HG02938 (cell line): ENCODE results near the gene APP.
"Not testable (repeated sequence)": the region's sequence is repeated elsewhere in the genome, so short reads cannot be mapped to it uniquely, and the experiment has no call there.

Source experiments
- ATAC-seq: cut with Tn5 transposase; IDR thresholded peaks from one replicate; pipeline ENCODE4 v1.9.1; 2021; ENCODE audit warnings: mild to moderate bottlenecking, moderate library complexity; ENCODE audit not compliant: unreplicated experiment

APP gene

GRCh38 chr21:26100573-26100972 lies 70.0 kb downstream of the APP start:
- ATAC-seq, result no peak

- ATAC-seq, result no peak
Measured at GRCh38 chr21:26099610-26100219, 70.9 kb downstream of the APP start.

- no peak for ATAC-seq
Measured at GRCh38 chr21:26098772-26099397, 71.7 kb downstream of the APP start.

GRCh38 chr21:26097475-26097874 lies 73.1 kb downstream of the APP start:
- no peak for ATAC-seq

- ATAC-seq, result no peak
Measured at GRCh38 chr21:26096494-26097371, 73.8 kb downstream of the APP start.

- no peak for ATAC-seq
Measured at GRCh38 chr21:26095131-26095530, 75.4 kb downstream of the APP start.

- no peak for ATAC-seq
Measured at GRCh38 chr21:26093122-26093521, 77.4 kb downstream of the APP start.

- no peak for ATAC-seq
Measured at GRCh38 chr21:26091480-26092018, 79.0 kb downstream of the APP start.

- ATAC-seq, result no peak
Measured at GRCh38 chr21:26089730-26090129, 80.8 kb downstream of the APP start.

GRCh38 chr21:26087223-26087918 lies 83.2 kb downstream of the APP start:
- ATAC-seq, result no peak

- ATAC-seq, result no peak
Measured at GRCh38 chr21:26085882-26086281, 84.7 kb downstream of the APP start.

- ATAC-seq, result no peak
Measured at GRCh38 chr21:26085127-26085526, 85.4 kb downstream of the APP start.

GRCh38 chr21:26082549-26082948 lies 88.0 kb downstream of the APP start:
- ATAC-seq, result no peak

- not testable (repeated sequence) for ATAC-seq
Measured at GRCh38 chr21:26081175-26081760, 89.3 kb downstream of the APP start.

- no peak for ATAC-seq
Measured at GRCh38 chr21:26080211-26080610, 90.4 kb downstream of the APP start.

- ATAC-seq, result no peak
Measured at GRCh38 chr21:26079366-26079765, 91.2 kb downstream of the APP start.

- no peak for ATAC-seq
Measured at GRCh38 chr21:26077521-26077920, 93.0 kb downstream of the APP start.

- ATAC-seq, result no peak
Measured at GRCh38 chr21:26072666-26073615, 97.6 kb downstream of the APP start.

- no peak for ATAC-seq
Measured at GRCh38 chr21:26070822-26071425, 99.6 kb downstream of the APP start.
